Measurements from ENCODE around the gene PTBP3.

The PTBP3 gene

DNA sequence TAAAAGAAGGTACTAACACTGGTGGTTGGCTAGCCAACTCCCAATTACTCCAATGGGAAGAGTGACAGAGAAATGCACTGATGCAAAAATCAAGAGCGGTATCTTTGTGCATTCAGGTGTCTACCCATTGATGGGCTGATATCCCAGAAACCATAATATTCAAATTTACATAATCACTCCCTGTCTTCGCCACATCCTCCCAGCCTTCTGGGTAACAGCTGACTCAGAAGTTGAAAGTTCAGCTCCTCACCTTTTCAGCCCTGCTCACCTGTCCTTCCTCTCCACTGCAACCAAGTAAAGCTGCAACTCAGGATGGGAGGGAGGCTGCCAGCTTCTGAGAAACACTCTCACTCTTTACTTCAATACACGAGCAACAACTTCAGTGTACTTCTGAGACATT lies 165.2 kb downstream of the PTBP3 start:
- Histone ChIP-seq H2AFZ (ENCODE audit: low read length) (no peak overlapping the region), H3K4me3 (ENCODE audit: low read length, poor library complexity, severe bottlenecking) (no peak overlapping the region), H4K20me1 (ENCODE audit: insufficient read depth, low read length, poor library complexity, severe bottlenecking) (no peaks in the 10 kb centered on the region), H3K4me2 (ENCODE audit: low read depth, low read length, poor library complexity, severe bottlenecking) (no peak overlapping the region), H3K4me1 (ENCODE audit: insufficient read depth, low read length, poor library complexity, severe bottlenecking) (peaks cover 49% of the 10 kb centered on the region), H3F3A (ENCODE audit: low read depth) (no peaks in the 10 kb centered on the region), H3K9me2 (replicated peaks; ENCODE audit: low read depth, low read length) (no peaks in the 10 kb centered on the region), H3K9ac (ENCODE audit: low read depth, low read length, poor library complexity, severe bottlenecking) (no peak overlapping the region), H3K36me3 (ENCODE audit: insufficient read depth, low read length) (no peaks in the 10 kb centered on the region), H3K79me2 (ENCODE audit: insufficient read depth, low read length) (peaks cover 28% of the 10 kb centered on the region), H3K27me3 (ENCODE audit: insufficient read depth, low read length, poor library complexity, severe bottlenecking) (no peaks in the 10 kb centered on the region), H3K9me3 (ENCODE audit: insufficient read depth, low read depth, low read length) (no peaks in the 10 kb centered on the region)
- TF ChIP-seq, protein P1, sequence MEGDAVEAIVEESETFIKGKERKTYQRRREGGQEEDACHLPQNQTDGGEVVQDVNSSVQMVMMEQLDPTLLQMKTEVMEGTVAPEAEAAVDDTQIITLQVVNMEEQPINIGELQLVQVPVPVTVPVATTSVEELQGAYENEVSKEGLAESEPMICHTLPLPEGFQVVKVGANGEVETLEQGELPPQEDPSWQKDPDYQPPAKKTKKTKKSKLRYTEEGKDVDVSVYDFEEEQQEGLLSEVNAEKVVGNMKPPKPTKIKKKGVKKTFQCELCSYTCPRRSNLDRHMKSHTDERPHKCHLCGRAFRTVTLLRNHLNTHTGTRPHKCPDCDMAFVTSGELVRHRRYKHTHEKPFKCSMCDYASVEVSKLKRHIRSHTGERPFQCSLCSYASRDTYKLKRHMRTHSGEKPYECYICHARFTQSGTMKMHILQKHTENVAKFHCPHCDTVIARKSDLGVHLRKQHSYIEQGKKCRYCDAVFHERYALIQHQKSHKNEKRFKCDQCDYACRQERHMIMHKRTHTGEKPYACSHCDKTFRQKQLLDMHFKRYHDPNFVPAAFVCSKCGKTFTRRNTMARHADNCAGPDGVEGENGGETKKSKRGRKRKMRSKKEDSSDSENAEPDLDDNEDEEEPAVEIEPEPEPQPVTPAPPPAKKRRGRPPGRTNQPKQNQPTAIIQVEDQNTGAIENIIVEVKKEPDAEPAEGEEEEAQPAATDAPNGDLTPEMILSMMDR (conservative IDR thresholded peaks at IDR 0.05; ENCODE audit: low read length) = no peak
- TF ChIP-seq EZH2phosphoT487 (IDR thresholded peaks at IDR 0.05; ENCODE audit: borderline replicate concordance) = no peak

All from Loucy (cell line).